HL-60/S4 treated with phorbol 12-myristate 13-acetate at 8.2 ng/mL for 4 days and 3 days (cell line): ENCODE measurements around the gene OR52J3.

ENCODE experiments used
- in situ Hi-C: fragments of 300-500 bp; cut with MboI; formaldehyde crosslinking; loops from 2 replicates; pipeline ENCODE4 v1.15.0; 2022; ENCODE audit warnings: low sequenced_read_pairs

The OR52J3 gene

GRCh38 chr11:5092821-5093585 is 46.7 kb downstream of the OR52J3 start:
- in situ Hi-C loops, result no loop called here

- in situ Hi-C loops, result no loop called here
Observed at GRCh38 chr11:5096011-5096410, 49.7 kb downstream of the OR52J3 start.
